HG03521 (cell line): Measurements from ENCODE around the gene STRN4.
"Not testable (repeated sequence)": the region's sequence is repeated elsewhere in the genome, so short reads cannot be mapped to it uniquely, and the experiment has no call there.

Source experiments
- ATAC-seq: cut with Tn5 transposase; IDR thresholded peaks from one replicate; pipeline ENCODE4 v1.9.1; 2021; ENCODE audit warnings: mild to moderate bottlenecking, moderate library complexity; ENCODE audit not compliant: unreplicated experiment

STRN4 gene

GRCh38 chr19:46746281-46747057 lies at the start of gene STRN4:
Gene STRN4, minus strand, starts transcription at chr19:46746450. Its CDS starts 20 bp downstream, at chr19:46746430.
- ATAC-seq: peak; percentile 60

GRCh38 chr19:46791944-46792343 lies 45.7 kb upstream of the STRN4 start:
- ATAC-seq: no peak

GRCh38 chr19:46789371-46789770 lies 43.1 kb upstream of the STRN4 start:
- ATAC-seq: no peak

- no peak for ATAC-seq
Observed at GRCh38 chr19:46788968-46789338, 42.7 kb upstream of the STRN4 start.

GRCh38 chr19:46788262-46788967 lies 42.2 kb upstream of the STRN4 start, which contains the start of gene SLC1A5:
Gene SLC1A5, minus strand, starts transcription at chr19:46788594. Its CDS starts 629 bp downstream, at chr19:46787965.
- ATAC-seq: peak; percentile 47

- ATAC-seq: no peak
Observed at GRCh38 chr19:46787331-46788261, 41.3 kb upstream of the STRN4 start.

DNA sequence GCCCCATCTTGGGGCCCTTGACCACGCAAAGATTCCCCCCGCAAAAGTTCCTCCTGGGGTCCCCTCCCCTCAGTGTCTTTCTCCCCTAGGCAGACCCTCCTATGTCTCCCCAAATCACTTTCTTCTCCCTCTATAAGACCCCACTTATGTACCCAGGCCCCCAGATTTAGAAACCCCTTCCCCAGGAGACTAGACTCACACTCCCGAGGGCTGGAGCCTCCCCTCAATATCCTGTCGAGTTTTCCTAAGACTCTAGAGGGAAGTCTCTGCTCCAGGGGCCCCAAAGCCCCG lies 40.7 kb upstream of the STRN4 start:
- ATAC-seq: no peak

GRCh38 chr19:46786236-46787039 lies 40.2 kb upstream of the STRN4 start:
- no peak for ATAC-seq

DNA sequence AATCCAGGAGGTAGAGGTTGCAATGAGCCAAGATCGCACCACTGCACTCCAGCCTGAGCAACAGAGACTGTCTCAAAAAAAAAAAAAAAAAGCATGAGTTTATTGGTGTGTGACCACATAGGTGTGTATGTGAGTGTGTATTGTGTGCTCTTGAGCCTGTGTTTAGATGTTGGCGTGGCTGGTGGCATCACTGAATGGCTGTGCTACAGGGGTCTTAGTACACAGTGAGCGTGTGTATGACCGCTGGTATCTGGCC lies 39.7 kb upstream of the STRN4 start:
- no peak for ATAC-seq

- no peak for ATAC-seq
Observed at GRCh38 chr19:46785054-46785979, 39.1 kb upstream of the STRN4 start.

DNA sequence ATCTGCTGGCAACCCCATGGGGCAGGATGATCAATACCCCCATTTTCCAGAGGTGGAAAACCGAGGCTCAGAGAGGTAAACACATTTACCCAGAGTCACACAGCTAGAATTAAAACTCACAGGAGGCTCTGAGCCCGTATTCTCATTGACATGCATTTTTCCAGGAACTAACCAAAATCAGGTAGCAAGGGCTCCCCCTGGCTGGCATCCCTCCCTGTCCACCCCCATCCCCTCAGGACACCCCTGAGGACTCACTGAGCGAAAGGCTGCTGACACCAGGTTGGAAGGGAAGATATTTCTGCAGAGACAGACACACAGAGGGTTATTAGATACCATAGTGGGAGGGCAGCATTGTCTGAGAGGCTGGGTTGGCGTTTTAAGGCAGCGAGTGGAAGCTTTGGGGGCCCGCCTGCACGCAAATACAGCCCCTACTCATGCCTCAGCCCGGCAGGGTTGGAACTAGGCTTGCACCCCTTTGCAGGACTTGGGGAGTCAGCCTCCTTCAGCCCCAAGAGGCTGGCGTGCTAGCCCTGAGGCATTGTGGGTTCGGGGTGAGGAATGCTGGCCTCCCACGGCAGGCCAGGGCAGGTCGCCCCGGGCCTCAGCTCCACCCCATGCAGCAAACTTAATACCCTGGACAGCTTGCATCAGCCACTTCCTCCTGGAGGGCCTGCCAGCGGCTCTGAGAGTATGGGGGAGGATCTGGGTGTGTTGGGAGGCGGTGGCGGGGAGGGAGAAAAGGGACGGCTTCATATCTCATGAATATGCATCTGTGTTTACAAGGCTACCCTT lies 38.2 kb upstream of the STRN4 start:
- no peak for ATAC-seq

GRCh38 chr19:46783670-46784069 lies 37.4 kb upstream of the STRN4 start:
- ATAC-seq: no peak

- no peak for ATAC-seq
Observed at GRCh38 chr19:46782355-46783019, 36.2 kb upstream of the STRN4 start.

DNA sequence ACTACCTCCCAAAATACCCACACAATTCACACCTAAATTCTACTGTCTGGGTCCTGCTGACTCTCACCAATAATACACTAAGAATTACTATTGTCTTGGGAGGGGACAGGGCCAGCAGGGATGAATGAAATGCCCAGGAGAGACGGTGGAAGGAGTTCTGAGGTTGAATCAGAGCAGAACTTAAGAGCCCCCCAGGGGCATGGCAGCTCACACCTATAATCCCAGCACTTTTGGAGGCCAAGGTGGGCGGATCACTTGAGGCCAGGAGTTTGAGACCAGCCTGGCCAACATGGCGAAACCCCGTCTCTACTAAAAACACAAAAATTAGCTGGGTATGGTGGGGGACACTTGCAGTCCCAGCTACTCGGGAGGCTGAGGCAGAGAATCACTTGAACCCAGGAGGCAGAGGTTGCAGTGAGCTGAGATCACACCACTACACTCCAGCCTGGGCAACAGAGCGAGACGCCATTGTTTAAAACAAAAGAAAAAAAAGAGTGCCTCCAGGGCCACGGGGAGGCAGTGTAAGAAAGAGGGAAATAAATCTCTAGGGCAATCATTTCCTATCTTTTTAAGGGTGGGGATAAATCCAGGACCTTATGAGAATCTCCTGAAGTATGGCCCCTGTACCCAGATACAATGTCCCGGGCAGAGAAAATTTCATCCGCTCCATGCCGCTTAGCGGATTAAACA lies 31.9 kb upstream of the STRN4 start:
- ATAC-seq: not testable (repeated sequence)

GRCh38 chr19:46776927-46777911 lies 31.0 kb upstream of the STRN4 start:
- no peak for ATAC-seq

- ATAC-seq: no peak
Observed at GRCh38 chr19:46775642-46776258, 29.5 kb upstream of the STRN4 start.
